ENCODE results near the gene PLPPR2. TPM values are rescaled to one million over a fixed set of nuclear protein-coding genes. Genes with fewer than 3 reads are reported as not detected.
A peak's percentile ranks its signal among the peaks of the same experiment; 100 is the strongest.

PLPPR2 gene
- total RNA-seq, 2 experiments from 2014 or later = 8.2 TPM

DNA sequence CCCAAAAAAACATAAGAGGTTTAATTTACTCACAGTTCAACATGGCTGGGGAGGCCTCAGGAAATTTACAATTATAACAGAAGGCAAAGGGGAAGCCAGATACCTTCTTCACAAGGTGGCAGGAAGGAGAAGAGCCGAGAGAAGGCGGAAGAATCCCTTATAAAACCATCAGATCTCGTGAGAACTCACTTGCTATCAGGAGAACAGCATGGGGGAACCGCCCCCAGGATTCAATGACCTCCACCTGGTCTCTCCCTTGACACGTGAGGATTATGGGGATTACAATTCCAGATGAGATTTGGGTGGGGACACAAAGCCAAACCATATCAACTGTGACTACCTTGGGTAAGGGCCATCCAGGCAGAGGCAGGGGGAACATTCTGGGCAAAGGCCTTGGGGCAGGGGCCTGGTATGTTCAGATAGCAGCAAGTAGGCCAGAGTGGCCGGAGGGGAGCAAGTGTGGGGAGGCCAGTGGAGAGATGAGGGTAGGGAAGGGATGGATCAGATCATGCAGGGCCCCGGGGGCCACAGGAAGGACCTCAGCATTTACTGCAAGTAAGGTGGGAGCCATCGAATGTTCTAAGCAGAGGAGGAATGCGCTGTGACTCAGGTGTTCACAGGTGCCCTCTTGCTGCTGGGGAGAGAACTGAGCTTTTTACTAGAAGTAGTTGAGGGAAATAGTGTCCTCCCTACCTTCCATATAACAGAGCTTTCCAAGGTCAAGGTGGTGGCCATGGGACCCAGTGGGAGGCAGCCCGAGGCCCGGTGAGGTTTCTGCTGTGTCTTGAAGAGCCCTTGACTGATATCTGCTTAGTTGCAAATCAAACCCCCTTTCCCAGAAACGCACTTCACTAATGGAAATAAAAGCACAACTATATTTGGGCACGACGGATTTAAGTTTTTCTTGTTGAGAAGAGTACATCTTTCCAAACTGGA, 33.8 kb upstream of the PLPPR2 start:
- Histone ChIP-seq H3K36me3 (ENCODE audit: insufficient read depth, low read length) (no peaks in the 10 kb centered on the region), H3K4me1 (ENCODE audit: insufficient read depth, low read length) (peaks cover 18% of the 10 kb centered on the region), H3K9me3 (ENCODE audit: control insufficient read depth in 1 of 2, insufficient read depth in 1 of 2, low read length in 2 of 2) (no peaks in the 10 kb centered on the region), H3K4me3 (ENCODE audit: low read length) (peak overlapping the region; percentile 1), H3K27me3 (ENCODE audit: control insufficient read depth in 1 of 2, insufficient read depth in 2 of 2, low read length in 2 of 2) (peaks cover 0 to 2% of the 10 kb centered on the region in 2 experiments), H3K27ac (ENCODE audit: low read depth in 1 of 2, low read length in 2 of 2) (no peak overlapping the region)
- H3K27me3 Mint-ChIP-seq = peaks cover 15% of the 10 kb centered on the region
- intact Hi-C loops (cut with DNase I, micrococcal nuclease) = no loop called here
- ChIA-PET CTCF (no interaction called here), POLR2A (interaction anchor here (0.7 kb wide), 1 partner anchor 184 kb away, joined by 5 read pairs; no protein-coding TSS in a partner anchor)
- TF ChIP-seq, protein P1, sequence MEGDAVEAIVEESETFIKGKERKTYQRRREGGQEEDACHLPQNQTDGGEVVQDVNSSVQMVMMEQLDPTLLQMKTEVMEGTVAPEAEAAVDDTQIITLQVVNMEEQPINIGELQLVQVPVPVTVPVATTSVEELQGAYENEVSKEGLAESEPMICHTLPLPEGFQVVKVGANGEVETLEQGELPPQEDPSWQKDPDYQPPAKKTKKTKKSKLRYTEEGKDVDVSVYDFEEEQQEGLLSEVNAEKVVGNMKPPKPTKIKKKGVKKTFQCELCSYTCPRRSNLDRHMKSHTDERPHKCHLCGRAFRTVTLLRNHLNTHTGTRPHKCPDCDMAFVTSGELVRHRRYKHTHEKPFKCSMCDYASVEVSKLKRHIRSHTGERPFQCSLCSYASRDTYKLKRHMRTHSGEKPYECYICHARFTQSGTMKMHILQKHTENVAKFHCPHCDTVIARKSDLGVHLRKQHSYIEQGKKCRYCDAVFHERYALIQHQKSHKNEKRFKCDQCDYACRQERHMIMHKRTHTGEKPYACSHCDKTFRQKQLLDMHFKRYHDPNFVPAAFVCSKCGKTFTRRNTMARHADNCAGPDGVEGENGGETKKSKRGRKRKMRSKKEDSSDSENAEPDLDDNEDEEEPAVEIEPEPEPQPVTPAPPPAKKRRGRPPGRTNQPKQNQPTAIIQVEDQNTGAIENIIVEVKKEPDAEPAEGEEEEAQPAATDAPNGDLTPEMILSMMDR (IDR thresholded peaks at IDR 0.05) = no peak
- no peak overlapping the region for H3K4me3 Mint-ChIP-seq
- H3K27ac Mint-ChIP-seq = no peak overlapping the region
- DNase-seq (no peak), ATAC-seq (ENCODE audit: poor library complexity) (no peak)
- peaks cover 13% of the 10 kb centered on the region for H3K4me1 Mint-ChIP-seq (ENCODE audit: low read depth)
- H3K36me3 Mint-ChIP-seq (ENCODE audit: low read depth) = no peaks in the 10 kb centered on the region
- no peaks in the 10 kb centered on the region for H3K9me3 Mint-ChIP-seq

DNA sequence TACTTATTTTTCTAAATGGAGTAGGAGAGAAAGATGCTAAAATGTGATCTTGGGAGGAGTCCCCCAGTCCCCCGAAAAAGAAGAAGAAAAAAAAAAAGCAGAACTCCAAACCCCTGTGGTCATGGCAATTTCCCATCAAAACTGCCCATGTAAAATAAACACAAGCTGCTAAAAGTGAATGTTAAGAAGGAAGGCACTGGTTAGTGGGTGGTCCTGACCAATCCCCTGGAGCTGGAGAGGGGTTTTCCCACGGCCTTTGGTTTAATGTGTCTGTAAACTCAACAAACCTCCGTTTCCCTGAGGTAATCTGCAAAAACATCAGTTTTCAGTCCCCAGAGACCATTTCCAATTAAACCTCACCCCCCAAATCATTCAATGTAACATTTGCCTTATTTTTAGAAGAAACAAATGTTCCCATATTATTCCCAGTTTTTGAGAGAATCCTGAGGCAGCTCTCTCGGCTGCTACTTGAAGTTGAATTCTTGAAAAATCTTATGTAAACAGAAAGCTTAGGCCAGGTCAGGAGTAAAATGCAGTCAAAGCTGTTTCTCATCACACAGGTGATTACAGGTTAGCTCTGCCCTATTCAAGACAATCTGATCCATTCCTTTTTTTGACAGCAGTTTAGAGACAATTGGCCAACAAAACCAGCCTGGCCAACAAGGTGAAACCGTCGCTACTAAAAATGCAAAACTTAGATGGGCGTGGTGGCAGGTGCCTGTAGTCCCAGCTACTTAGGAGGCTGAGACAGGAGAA, 32.8 kb upstream of the PLPPR2 start:
- peaks cover 13% of the 10 kb centered on the region for H3K4me1 Mint-ChIP-seq (ENCODE audit: low read depth)
- H3K36me3 Mint-ChIP-seq (ENCODE audit: low read depth) = peaks cover 4% of the 10 kb centered on the region
- Histone ChIP-seq H3K27ac (ENCODE audit: low read depth in 1 of 2, low read length in 2 of 2) (no peak overlapping the region), H3K9me3 (ENCODE audit: control insufficient read depth in 1 of 2, insufficient read depth in 1 of 2, low read length in 2 of 2) (no peaks in the 10 kb centered on the region), H3K4me1 (ENCODE audit: insufficient read depth, low read length) (peaks cover 18% of the 10 kb centered on the region), H3K4me3 (ENCODE audit: low read length) (no peak overlapping the region), H3K27me3 (ENCODE audit: control insufficient read depth in 1 of 2, insufficient read depth in 2 of 2, low read length in 2 of 2) (peaks cover 0 to 2% of the 10 kb centered on the region in 2 experiments), H3K36me3 (ENCODE audit: insufficient read depth, low read length) (no peaks in the 10 kb centered on the region)
- H3K4me3 Mint-ChIP-seq = no peak overlapping the region
- DNase-seq (no peak), ATAC-seq (ENCODE audit: poor library complexity) (no peak)
- POLR2A ChIA-PET = interaction anchor here (2.3 kb wide), 1 partner anchor 17 kb away, joined by 8 read pairs; the partner anchor contains the start of gene RAB3D
- no peaks in the 10 kb centered on the region for H3K9me3 Mint-ChIP-seq
- TF ChIP-seq, protein P1 (IDR thresholded peaks at IDR 0.05) = no peak
- intact Hi-C loops (cut with DNase I, micrococcal nuclease) = no loop called here
- H3K27me3 Mint-ChIP-seq = peaks cover 10% of the 10 kb centered on the region
- CTCF ChIA-PET = interaction anchor here (0.7 kb wide), 1 partner anchor 58 kb away, joined by 3 read pairs; no protein-coding TSS in a partner anchor
- H3K27ac Mint-ChIP-seq = no peak overlapping the region

DNA sequence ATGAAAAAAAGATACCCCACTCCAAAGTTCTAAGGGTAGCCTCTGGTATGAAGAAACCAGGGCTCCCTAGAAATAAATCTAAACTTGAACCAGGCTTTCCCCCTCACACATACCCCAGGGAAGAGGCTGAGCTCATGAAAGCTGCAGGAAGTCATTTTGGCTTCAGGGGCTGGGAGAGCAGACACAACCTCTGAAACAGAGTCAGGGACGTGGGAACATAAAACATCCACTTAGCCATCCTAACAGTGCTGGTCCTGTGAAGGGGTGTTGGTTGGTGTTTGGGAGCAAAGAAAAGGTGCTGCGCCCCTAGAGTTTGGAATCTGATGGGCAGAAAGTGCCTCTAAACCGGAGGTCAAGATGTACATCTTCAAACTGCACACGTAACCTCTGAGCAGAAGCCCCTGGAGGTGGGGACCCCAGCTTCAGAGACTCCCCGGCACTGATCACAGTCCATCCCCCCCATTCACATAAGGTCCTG, 31.6 kb upstream of the PLPPR2 start:
- H3K36me3 Mint-ChIP-seq (ENCODE audit: low read depth) = peaks cover 4% of the 10 kb centered on the region
- DNase-seq (no peak), ATAC-seq (ENCODE audit: poor library complexity) (peak; percentile 14)
- H3K4me3 Mint-ChIP-seq = no peak overlapping the region
- peaks cover 9% of the 10 kb centered on the region for H3K27me3 Mint-ChIP-seq
- POLR2A ChIA-PET = interaction anchor here (0.7 to 2.3 kb wide), 2 partner anchors 16 to 58 kb away, joined by 3 to 8 read pairs; partner anchors contain the start of gene RAB3D
- CTCF ChIA-PET = interaction anchor here (0.7 kb wide), 1 partner anchor 57 kb away, joined by 3 read pairs; no protein-coding TSS in a partner anchor
- TF ChIP-seq, protein P1 (IDR thresholded peaks at IDR 0.05) = no peak
- peaks cover 0 to 2% of the 10 kb centered on the region in 2 experiments for H3K27me3 ChIP-seq (ENCODE audit: control insufficient read depth in 1 of 2, insufficient read depth in 2 of 2, low read length in 2 of 2)
- intact Hi-C loops (cut with DNase I, micrococcal nuclease) = no loop called here
- H3K4me1 ChIP-seq (ENCODE audit: insufficient read depth, low read length) = peaks cover 18% of the 10 kb centered on the region
- no peaks in the 10 kb centered on the region for H3K36me3 ChIP-seq (ENCODE audit: insufficient read depth, low read length)
- no peak overlapping the region for H3K27ac Mint-ChIP-seq
- peaks cover 13% of the 10 kb centered on the region for H3K4me1 Mint-ChIP-seq (ENCODE audit: low read depth)
- H3K27ac ChIP-seq (ENCODE audit: low read depth in 1 of 2, low read length in 2 of 2) = no peak overlapping the region
- H3K9me3 ChIP-seq (ENCODE audit: control insufficient read depth in 1 of 2, insufficient read depth in 1 of 2, low read length in 2 of 2) = no peaks in the 10 kb centered on the region
- H3K4me3 ChIP-seq (ENCODE audit: low read length) = no peak overlapping the region
- no peaks in the 10 kb centered on the region for H3K9me3 Mint-ChIP-seq
